ENCODE data around the gene COX7A2L.
"Not testable (repeated sequence)": the region's sequence is repeated elsewhere in the genome, so short reads cannot be mapped to it uniquely, and the experiment has no call there.

COX7A2L gene, protein sequence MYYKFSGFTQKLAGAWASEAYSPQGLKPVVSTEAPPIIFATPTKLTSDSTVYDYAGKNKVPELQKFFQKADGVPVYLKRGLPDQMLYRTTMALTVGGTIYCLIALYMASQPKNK

DNA sequence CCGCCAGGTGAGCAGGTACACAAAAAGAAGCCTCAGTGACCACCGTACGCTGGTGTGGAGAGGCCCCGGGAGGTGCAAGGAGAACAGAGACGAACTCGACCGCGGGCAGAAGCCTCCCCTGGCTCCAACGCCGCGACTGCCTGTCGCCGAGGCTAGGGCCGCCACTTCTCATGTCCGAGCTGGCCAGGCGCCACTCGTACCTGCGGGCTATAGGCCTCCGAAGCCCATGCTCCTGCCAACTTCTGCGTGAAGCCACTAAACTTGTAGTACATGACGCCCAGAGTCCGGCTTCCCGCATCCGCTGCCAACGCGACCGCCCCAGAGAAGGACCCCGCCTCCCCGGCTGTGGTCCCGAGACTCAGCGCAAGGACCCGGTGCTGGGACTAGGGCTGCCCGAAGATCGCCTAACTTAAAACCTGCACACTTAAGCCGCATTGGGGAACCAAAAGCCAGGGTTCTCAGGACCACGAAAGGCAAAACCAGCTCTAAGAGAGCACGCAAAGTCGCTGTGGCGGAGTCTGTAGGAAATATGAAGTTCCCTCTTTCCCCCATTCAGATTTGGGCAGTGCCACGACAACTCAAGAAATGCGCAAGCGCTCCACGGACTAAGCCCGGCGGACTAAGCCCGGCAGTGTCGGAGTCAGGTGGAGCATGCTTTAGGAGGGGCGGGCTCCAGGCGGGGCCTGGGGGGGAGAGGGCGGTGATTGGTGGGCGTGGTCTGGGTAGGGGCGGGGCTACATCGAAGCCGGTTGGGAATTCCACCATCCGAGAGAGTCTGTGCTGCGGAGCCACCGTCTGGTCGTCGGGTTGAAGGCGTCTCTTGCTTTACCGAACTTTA is at the start of gene COX7A2L:
Gene COX7A2L (minus strand): TSS at position 328 of the 838 bp plus-strand sequence. CDS start 56 bp downstream, at position 272.
- intact Hi-C loops (cut with micrococcal nuclease): loop anchor here (10.0 kb wide), 1 partner anchor 636 kb away; no protein-coding TSS in a partner anchor
- H3K4me3 Mint-ChIP-seq: peak within 1 kb of the TSS; percentile 91
- no peaks in the 10 kb centered on the region for H3K9me3 Mint-ChIP-seq
- peak within 1 kb of the TSS; percentile 94 for H3K27ac Mint-ChIP-seq
- peaks cover 38% of the 10 kb centered on the region for H3K4me1 Mint-ChIP-seq (ENCODE audit: low read depth)
- peaks cover 9% of the 10 kb centered on the region for H3K27me3 Mint-ChIP-seq
- peaks cover 14% of the 10 kb centered on the region for H3K36me3 Mint-ChIP-seq (ENCODE audit: low read depth)

DNA sequence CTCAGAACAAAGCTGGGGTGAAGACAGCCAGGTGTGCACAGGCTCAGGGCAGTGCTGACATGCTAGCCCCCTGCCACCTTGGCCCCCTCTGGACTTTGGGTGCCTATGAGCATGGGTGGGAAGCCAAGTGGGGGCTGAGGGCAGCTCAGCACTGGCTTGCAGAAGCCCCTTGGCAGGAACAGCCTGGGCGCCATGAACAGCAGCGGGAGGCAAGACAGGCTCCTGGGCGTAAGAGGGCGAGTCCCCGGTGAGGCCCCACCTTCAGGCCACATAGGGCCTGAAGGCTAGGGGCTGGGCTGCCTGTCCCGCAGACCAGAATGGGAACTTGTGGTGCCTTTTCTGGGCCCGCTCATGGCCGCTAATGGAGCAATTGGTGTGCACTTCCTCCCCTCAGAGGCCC is 47.0 kb upstream of the COX7A2L start:
- H3K9me3 Mint-ChIP-seq: no peaks in the 10 kb centered on the region
- no peak overlapping the region for H3K4me3 Mint-ChIP-seq
- intact Hi-C loops (cut with micrococcal nuclease): no loop called here
- H3K4me1 Mint-ChIP-seq (ENCODE audit: low read depth): no peaks in the 10 kb centered on the region
- H3K27ac Mint-ChIP-seq: no peak overlapping the region
- no peaks in the 10 kb centered on the region for H3K27me3 Mint-ChIP-seq
- no peaks in the 10 kb centered on the region for H3K36me3 Mint-ChIP-seq (ENCODE audit: low read depth)

DNA sequence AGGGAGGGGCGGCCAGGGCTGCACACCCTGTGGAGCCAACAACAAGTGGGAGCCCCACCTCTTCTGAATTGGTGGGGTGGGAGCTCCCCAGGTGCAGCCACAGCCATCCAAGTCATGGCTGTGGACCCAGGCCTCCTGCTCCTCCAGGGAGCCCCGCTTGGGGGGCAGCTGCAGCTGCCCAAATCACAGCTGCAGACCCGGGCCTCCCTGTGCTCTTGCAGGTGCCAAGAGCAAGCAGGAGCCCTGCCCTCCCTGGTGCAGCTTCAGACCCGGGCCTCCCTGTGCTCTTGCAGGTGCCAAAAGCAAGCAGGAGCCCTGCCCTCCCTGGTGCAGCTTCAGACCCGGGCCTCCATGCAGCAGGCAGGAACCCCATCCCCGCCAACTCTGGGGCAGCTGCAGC is 46.5 kb upstream of the COX7A2L start:
- H3K4me3 Mint-ChIP-seq: no peak overlapping the region
- intact Hi-C loops (cut with micrococcal nuclease): no loop called here
- H3K27ac Mint-ChIP-seq: no peak overlapping the region
- H3K27me3 Mint-ChIP-seq: no peaks in the 10 kb centered on the region
- H3K4me1 Mint-ChIP-seq (ENCODE audit: low read depth): no peaks in the 10 kb centered on the region
- H3K9me3 Mint-ChIP-seq: no peaks in the 10 kb centered on the region
- no peaks in the 10 kb centered on the region for H3K36me3 Mint-ChIP-seq (ENCODE audit: low read depth)

DNA sequence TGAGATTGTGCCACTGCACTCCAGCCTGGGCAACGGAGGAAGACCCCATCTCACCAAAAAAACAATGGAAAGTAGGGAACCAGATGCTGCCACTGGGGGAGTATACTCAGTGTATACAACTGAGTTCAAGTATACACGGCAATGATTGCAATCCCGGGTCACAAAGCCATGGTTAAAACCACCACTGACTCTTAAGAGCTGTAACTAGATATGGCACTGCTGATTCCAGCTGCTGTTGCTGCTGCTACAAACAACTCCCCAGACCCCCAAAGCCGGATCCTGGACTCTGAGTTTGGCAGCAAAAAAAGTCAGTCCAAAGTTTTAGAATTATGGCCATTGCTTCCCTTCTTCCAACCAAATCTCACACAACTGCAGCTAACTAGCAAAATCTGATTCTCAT is 43.7 kb upstream of the COX7A2L start:
- intact Hi-C loops (cut with micrococcal nuclease): no loop called here
- Mint-ChIP-seq H3K4me3 (no peak overlapping the region), H3K27ac (no peak overlapping the region), H3K4me1 (ENCODE audit: low read depth) (no peaks in the 10 kb centered on the region), H3K36me3 (ENCODE audit: low read depth) (no peaks in the 10 kb centered on the region), H3K9me3 (no peaks in the 10 kb centered on the region), H3K27me3 (no peaks in the 10 kb centered on the region)

DNA sequence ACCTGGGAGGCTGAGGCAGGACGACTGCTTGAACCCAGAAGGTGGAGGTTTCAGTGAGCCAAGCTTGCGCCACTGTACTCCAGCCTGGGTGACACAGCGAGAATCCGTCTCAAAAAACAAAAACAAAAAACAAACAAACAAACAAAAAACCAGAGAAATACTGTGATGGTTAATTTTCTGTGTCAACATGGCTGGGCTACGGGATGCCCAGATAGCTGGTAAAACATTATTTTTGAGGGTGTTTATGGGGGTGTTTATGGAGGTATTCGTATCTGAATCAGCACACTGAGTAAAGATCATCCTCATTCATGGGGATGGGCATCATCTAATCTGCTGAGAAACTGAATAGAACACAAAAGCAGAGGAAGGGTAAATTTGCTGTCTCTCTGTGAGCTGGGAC is 40.8 kb upstream of the COX7A2L start:
- H3K9me3 Mint-ChIP-seq: no peaks in the 10 kb centered on the region
- H3K27ac Mint-ChIP-seq: no peak overlapping the region
- intact Hi-C loops (cut with micrococcal nuclease): no loop called here
- H3K4me3 Mint-ChIP-seq: no peak overlapping the region
- H3K4me1 Mint-ChIP-seq (ENCODE audit: low read depth): no peaks in the 10 kb centered on the region
- no peaks in the 10 kb centered on the region for H3K36me3 Mint-ChIP-seq (ENCODE audit: low read depth)
- peaks cover 8% of the 10 kb centered on the region for H3K27me3 Mint-ChIP-seq

DNA sequence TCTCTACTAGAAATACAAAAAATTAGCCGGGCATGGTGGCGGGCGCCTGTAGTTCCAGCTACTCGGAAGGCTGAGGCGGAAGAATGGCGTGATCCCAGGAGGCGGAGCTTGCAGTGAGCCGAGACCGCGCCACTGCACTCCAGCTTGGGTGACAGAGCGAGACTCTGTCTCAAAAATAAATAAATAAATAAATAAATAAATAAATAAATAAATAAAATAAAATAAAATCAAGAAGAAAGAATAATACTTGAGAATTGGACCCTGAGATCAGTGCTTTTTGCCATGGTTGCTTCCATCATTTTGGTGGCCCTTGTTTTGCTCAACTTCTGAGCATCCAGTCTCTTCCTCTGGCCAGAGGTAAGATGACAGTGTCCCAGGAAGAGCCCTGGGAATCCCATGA is 37.0 kb upstream of the COX7A2L start:
- H3K27me3 Mint-ChIP-seq; H3K9me3 Mint-ChIP-seq; H3K4me1 Mint-ChIP-seq (ENCODE audit: low read depth); H3K4me3 Mint-ChIP-seq; H3K27ac Mint-ChIP-seq; intact Hi-C loops (cut with micrococcal nuclease); H3K36me3 Mint-ChIP-seq (ENCODE audit: low read depth): not testable (repeated sequence)

DNA sequence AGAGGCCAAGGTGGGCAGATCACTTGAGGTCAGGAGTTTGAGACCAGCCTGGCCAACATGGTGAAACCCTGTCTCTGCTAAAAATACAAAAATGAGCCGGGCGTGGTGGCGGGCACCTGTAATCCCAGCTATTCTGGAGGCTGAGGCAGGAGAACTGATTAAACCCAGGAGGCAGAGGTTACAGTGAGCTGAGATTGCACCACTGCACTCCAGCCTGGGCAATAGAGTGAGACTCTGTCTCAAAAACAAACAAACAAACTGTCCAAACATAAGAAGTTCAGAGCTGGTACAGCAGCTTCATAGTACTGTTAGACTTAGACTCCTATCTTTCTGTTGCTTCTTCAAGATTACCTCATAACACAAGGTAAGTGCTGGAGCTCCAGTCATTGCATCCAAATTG is 32.3 kb upstream of the COX7A2L start:
- H3K4me1 Mint-ChIP-seq (ENCODE audit: low read depth); intact Hi-C loops (cut with micrococcal nuclease); H3K4me3 Mint-ChIP-seq; H3K27me3 Mint-ChIP-seq; H3K36me3 Mint-ChIP-seq (ENCODE audit: low read depth); H3K27ac Mint-ChIP-seq; H3K9me3 Mint-ChIP-seq: not testable (repeated sequence)

DNA sequence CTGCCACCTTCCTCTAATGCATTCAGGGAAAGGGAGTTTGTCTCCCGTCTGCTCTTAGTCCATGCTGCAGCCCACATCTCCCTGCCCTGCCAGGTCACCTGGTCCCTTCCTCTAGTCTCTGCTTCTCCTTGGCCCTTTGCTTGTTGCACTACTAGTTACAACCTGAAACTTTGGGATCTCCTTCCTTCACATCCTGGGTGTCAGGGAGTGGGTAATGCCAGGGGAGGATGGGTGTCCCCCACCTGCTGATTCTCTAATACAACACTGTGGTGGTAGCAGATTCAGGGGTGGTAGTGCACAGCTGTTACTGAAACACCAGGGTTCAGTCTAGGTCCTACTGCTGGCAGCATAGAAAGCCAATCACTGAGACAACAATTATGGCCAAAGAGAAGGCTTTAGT is 31.2 kb upstream of the COX7A2L start:
- H3K27me3 Mint-ChIP-seq: peaks cover 2% of the 10 kb centered on the region
- H3K4me3 Mint-ChIP-seq: no peak overlapping the region
- no peaks in the 10 kb centered on the region for H3K4me1 Mint-ChIP-seq (ENCODE audit: low read depth)
- intact Hi-C loops (cut with micrococcal nuclease): no loop called here
- H3K27ac Mint-ChIP-seq: no peak overlapping the region
- no peaks in the 10 kb centered on the region for H3K36me3 Mint-ChIP-seq (ENCODE audit: low read depth)
- peaks cover 8% of the 10 kb centered on the region for H3K9me3 Mint-ChIP-seq

DNA sequence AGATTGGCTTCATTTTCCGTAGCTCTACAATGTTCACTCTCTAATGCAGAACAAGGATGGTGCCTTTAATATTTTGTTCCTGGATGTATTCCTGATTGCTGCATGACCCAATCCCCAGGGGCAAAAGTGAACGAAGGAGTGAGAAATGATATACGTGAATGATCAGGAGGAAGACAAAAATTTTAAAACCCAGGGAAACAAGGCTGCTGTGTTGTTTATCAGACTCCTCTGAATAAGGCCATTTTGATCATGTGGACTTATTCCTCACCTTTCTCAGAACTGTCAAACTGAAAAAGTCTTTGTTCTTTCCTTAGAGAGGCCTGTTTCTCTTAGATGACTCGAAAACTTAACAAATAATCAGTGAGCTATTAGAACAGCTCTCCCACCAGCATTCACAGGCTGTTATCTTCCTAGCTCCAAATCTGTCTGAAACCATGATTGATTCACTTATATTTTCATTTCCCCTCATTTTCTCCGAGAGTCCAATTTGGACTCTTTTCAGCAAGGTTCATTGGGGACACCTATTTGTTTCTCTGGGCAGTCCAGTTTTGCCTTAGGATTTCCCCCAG is 29.5 kb upstream of the COX7A2L start:
- H3K4me1 Mint-ChIP-seq (ENCODE audit: low read depth): no peaks in the 10 kb centered on the region
- no peaks in the 10 kb centered on the region for H3K36me3 Mint-ChIP-seq (ENCODE audit: low read depth)
- H3K4me3 Mint-ChIP-seq: no peak overlapping the region
- no peaks in the 10 kb centered on the region for H3K27me3 Mint-ChIP-seq
- H3K9me3 Mint-ChIP-seq: peaks cover 8% of the 10 kb centered on the region
- H3K27ac Mint-ChIP-seq: no peak overlapping the region
- intact Hi-C loops (cut with micrococcal nuclease): no loop called here

DNA sequence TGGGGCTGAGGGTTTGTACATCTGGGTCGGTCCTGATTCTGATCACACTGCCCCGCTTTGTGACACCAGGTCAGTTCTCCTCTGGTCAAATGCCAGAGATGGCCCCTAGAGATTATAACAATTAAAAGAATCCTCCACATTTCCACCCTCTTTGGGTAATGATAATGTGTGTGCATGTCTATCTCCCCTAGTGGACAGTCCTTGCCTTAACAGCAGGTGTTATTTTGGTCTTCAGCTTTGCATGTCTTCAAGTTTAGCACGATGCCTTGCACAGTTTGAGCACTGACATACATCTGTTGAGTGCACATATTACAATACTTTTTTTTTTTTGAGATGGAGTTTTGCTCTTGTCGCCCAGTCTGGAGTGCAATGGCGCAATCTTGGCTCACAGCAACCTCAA is 25.7 kb upstream of the COX7A2L start:
- Mint-ChIP-seq H3K4me3 (no peak overlapping the region), H3K9me3 (no peaks in the 10 kb centered on the region), H3K27ac (no peak overlapping the region), H3K4me1 (ENCODE audit: low read depth) (no peaks in the 10 kb centered on the region), H3K27me3 (no peaks in the 10 kb centered on the region), H3K36me3 (ENCODE audit: low read depth) (no peaks in the 10 kb centered on the region)
- intact Hi-C loops (cut with micrococcal nuclease): no loop called here

DNA sequence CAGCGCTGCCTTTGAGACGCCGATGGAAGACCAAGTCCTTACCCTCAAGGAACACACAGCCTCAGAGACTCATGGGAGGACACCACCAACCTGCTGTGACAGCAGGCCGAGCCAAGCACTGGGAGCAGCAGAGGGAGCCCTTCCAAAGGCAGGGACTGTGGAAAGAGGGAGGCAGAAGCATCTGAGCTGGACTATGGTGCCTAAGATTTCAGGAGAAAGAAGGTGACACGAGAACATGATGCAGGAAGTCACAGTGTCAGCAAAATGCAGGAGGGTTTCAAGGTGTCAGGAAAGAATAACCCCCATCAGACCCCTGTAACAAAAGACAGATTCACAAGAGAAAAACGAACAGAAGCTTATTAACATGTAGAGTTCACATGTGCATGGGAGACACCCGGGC is 24.2 kb upstream of the COX7A2L start:
- intact Hi-C loops (cut with micrococcal nuclease): no loop called here
- no peak overlapping the region for H3K4me3 Mint-ChIP-seq
- no peak overlapping the region for H3K27ac Mint-ChIP-seq
- no peaks in the 10 kb centered on the region for H3K36me3 Mint-ChIP-seq (ENCODE audit: low read depth)
- no peaks in the 10 kb centered on the region for H3K27me3 Mint-ChIP-seq
- no peaks in the 10 kb centered on the region for H3K9me3 Mint-ChIP-seq
- no peaks in the 10 kb centered on the region for H3K4me1 Mint-ChIP-seq (ENCODE audit: low read depth)

DNA sequence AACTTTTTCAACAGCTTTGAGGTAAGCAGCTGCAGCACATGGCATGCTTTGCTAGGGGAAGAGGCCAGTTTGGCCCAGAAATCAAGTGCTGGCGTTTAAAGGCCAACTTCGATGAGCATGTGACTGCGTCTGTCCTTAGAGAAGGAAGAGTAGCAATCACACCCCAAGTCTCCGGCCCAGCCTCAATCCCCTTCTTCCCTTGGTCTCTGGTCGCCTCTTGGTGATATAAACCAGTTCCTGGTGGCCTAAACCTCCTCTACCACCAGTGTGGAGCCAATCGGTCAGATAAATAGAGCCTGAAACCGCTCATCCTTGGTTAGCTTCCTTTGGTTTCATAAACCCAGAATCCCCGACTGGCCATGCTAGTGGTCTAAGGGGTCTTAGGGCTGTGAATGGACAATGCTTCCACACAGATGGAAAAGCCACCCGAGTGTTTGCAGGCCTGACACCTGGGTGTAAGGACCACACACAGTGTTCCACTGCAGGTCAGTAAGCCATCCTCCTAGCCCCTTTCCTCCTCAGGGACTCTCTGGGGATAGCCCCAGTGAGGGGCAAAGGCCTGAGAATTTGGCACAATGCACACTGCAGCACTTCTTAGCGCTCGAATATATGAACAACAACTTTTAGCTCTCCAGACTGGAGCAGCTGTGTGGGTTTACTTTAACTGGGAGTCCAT is 23.0 kb upstream of the COX7A2L start:
- Mint-ChIP-seq H3K4me1 (ENCODE audit: low read depth) (no peaks in the 10 kb centered on the region), H3K36me3 (ENCODE audit: low read depth) (no peaks in the 10 kb centered on the region), H3K27me3 (no peaks in the 10 kb centered on the region), H3K27ac (no peak overlapping the region), H3K9me3 (no peaks in the 10 kb centered on the region), H3K4me3 (no peak overlapping the region)
- intact Hi-C loops (cut with micrococcal nuclease): no loop called here

DNA sequence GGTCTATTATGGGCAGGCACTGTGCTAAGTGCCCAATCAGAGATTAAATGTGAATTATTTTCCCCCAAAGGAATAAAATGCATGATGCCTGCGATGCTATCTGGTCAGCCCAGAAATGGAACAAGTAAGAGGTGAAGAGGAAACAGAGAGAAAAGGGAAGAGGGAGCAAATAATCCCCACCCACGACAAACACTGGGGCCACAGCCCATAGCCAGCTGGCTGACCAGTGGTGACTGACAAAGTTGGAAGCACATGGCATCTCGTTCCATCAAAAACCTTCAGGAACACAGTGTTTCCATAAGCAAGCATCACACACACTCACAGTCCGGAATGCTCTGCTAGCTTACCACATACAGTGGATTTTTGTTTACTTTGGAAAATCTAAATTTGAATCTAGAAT is 21.1 kb upstream of the COX7A2L start:
- no peak overlapping the region for H3K27ac Mint-ChIP-seq
- intact Hi-C loops (cut with micrococcal nuclease): no loop called here
- H3K4me3 Mint-ChIP-seq: no peak overlapping the region
- no peaks in the 10 kb centered on the region for H3K4me1 Mint-ChIP-seq (ENCODE audit: low read depth)
- H3K27me3 Mint-ChIP-seq: no peaks in the 10 kb centered on the region
- H3K36me3 Mint-ChIP-seq (ENCODE audit: low read depth): no peaks in the 10 kb centered on the region
- H3K9me3 Mint-ChIP-seq: no peaks in the 10 kb centered on the region

DNA sequence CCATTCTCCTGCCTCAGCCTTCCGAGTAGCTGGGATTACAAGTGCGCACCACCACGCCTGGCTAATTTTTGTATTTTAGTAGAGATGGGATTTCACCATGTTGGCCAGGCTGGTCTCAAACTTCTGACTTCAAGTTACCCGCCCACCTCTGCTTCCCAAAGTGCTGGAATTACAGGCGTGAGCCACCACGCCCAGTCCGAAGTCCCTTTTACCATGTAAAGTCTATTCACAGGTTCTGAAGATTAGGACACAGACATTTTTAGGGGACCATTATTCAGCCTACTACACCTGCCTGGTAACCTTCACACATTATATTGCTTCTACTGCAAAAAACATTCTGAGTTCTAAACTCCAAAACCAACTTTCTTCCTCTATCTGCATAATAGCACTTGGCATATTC is 19.0 kb upstream of the COX7A2L start:
- H3K27ac Mint-ChIP-seq, H3K4me3 Mint-ChIP-seq, H3K9me3 Mint-ChIP-seq: not testable (repeated sequence)

More for the DNA sequence above, 19.0 kb upstream of the COX7A2L start:
- H3K27me3 Mint-ChIP-seq; intact Hi-C loops (cut with micrococcal nuclease); H3K36me3 Mint-ChIP-seq (ENCODE audit: low read depth); H3K4me1 Mint-ChIP-seq (ENCODE audit: low read depth): not testable (repeated sequence)

Data from dendritic cell treated with granulocyte-macrophage colony-stimulating factor and Interleukin-4, amounts not matched to agents 40 ng/mL and 50 ng/mL, for 4 days (primary cell).